Measurements from ENCODE around the gene GLCCI1.

DNA sequence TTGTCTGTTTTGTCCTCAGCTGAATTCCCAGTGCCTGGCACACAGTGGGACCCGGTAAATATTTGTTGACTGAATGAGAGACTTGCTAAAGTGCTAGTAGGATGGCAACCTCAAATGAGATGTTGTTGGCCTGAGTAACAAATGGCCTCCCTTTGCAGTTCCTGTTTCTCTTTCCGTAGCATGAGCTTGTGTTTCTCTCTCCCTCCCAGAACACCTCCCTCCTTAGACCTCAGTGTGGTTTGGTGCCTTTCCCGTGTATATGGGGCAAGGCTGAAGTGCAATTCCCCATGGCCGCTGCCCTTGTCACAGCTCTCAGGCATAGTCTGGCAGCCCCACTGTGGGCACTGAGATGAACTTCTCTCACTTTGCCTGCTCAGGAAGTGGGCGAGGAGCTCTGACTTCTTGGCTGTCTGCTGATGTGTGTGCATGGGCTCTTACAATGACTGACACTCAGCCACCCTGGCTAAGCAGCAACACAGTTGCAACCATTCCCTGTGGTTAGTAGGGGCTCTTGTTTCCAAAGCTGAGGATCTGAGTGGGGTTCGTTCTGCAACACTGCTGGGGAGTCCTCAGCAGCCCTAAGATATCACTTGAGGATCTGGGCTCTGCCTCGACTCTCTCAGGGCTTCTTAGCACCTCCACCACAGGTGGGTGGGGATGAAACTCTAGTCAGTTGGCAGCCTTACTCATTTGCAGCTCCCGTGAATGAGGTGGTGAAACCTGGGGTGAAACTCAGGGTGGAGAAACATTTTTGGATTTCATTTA, 157.3 kb downstream of the GLCCI1 start:
- TF ChIP-seq, protein P1, sequence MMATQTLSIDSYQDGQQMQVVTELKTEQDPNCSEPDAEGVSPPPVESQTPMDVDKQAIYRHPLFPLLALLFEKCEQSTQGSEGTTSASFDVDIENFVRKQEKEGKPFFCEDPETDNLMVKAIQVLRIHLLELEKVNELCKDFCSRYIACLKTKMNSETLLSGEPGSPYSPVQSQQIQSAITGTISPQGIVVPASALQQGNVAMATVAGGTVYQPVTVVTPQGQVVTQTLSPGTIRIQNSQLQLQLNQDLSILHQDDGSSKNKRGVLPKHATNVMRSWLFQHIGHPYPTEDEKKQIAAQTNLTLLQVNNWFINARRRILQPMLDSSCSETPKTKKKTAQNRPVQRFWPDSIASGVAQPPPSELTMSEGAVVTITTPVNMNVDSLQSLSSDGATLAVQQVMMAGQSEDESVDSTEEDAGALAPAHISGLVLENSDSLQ (IDR thresholded peaks at IDR 0.05) = no peak
- no peak for TF ChIP-seq BHLHE40 (IDR thresholded peaks at IDR 0.05; ENCODE audit: borderline replicate concordance)
- no peak for TF ChIP-seq HDGF (IDR thresholded peaks at IDR 0.05; ENCODE audit: borderline replicate concordance)

Measured in HEK293T (cell line).